Right atrium auricular region (tissue), 2 donors: ENCODE data around the gene MYO3B. TPM values are rescaled to one million over a fixed set of nuclear protein-coding genes. Genes with fewer than 3 reads are reported as not detected.

ENCODE experiments used
- DNase-seq: peaks from one replicate; pipeline ENCODE4 v3.0.0-alpha.2; 2019; ENCODE audit warnings: low spot score
- H3K27ac ChIP-seq, 2 donors: fragments of 200-600 bp; sonication (generic); 1 replicate in 1 of 2; 2 replicates in 1 of 2; pipeline ENCODE4 v1.5.1; 2016 to 2019
- H3K27me3 ChIP-seq, 2 donors: fragments of 200-600 bp; sonication (generic); one replicate each; pipeline versions ENCODE4 v1.5.1 to v1.6.0; 2017 to 2019
- H3K36me3 ChIP-seq: fragments of 200-600 bp; sonication (generic); one replicate; pipeline ENCODE4 v1.5.1; 2016
- H3K4me1 ChIP-seq, 2 donors: fragments of 200-600 bp; sonication (generic); one replicate each; pipeline versions ENCODE4 v1.5.1 to v1.6.0; 2017 to 2019
- H3K4me3 ChIP-seq, 2 donors: fragments of 200-600 bp; sonication (generic); 1 replicate in 1 of 2; 2 replicates in 1 of 2; pipeline ENCODE4 v1.5.1; 2017 to 2019; ENCODE audit warnings: mild to moderate bottlenecking in 1 of 2, moderate library complexity in 1 of 2
- H3K9me3 ChIP-seq, 2 donors: fragments of 200-600 bp; sonication (generic); one replicate each; pipeline ENCODE4 v1.5.1; 2019
- total RNA-seq, 2 donors: library from RNA; depleted of rRNA; stranded (reverse); fragments of >200 nt; gene quantifications; one replicate each; pipeline ENCODE4 v1.1.0, GENCODE V29; 2016
- TF ChIP-seq, protein P1 (sequence below), 2 donors: fragments of 200-600 bp; sonication (generic); IDR thresholded peaks; one replicate each; pipeline ENCODE4 v1.5.1; 2019; ENCODE audit warnings: antibody characterized with exemption in 2 of 2

The MYO3B gene
- total RNA-seq, 2 donors from 2014 or later, result not detected

DNA sequence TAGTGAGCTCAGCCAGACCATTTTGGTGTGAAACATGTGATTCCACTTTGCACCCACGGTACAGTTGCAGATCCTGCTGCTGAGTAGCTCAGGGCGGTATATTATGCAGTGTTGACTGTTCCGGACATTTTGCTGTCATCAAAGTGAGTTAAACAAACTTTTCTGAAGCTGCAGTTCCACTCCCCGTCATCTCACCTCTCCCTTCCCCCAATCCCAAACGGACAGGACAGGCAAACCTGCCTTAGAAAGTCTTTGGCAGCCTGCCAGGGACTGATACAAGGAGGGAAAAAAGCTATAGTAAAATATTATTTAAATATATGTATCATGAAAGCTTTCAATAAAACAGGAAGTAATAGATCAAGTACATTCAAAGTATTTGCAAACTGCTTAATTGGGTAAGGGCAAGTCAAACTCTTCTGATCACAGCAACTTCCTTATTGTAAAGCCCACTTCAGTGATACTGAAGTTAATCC lies 501.7 kb downstream of the MYO3B start:
- no peak for DNase-seq
- H3K4me1 ChIP-seq, result no peaks in the 10 kb centered on the region
- H3K9me3 ChIP-seq, result no peaks in the 10 kb centered on the region
- H3K36me3 ChIP-seq, result no peaks in the 10 kb centered on the region
- no peak overlapping the region for H3K4me3 ChIP-seq
- TF ChIP-seq, protein P1, sequence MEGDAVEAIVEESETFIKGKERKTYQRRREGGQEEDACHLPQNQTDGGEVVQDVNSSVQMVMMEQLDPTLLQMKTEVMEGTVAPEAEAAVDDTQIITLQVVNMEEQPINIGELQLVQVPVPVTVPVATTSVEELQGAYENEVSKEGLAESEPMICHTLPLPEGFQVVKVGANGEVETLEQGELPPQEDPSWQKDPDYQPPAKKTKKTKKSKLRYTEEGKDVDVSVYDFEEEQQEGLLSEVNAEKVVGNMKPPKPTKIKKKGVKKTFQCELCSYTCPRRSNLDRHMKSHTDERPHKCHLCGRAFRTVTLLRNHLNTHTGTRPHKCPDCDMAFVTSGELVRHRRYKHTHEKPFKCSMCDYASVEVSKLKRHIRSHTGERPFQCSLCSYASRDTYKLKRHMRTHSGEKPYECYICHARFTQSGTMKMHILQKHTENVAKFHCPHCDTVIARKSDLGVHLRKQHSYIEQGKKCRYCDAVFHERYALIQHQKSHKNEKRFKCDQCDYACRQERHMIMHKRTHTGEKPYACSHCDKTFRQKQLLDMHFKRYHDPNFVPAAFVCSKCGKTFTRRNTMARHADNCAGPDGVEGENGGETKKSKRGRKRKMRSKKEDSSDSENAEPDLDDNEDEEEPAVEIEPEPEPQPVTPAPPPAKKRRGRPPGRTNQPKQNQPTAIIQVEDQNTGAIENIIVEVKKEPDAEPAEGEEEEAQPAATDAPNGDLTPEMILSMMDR (IDR thresholded peaks at IDR 0.05), result no peak
- no peak overlapping the region for H3K27ac ChIP-seq
- no peaks in the 10 kb centered on the region for H3K27me3 ChIP-seq

DNA sequence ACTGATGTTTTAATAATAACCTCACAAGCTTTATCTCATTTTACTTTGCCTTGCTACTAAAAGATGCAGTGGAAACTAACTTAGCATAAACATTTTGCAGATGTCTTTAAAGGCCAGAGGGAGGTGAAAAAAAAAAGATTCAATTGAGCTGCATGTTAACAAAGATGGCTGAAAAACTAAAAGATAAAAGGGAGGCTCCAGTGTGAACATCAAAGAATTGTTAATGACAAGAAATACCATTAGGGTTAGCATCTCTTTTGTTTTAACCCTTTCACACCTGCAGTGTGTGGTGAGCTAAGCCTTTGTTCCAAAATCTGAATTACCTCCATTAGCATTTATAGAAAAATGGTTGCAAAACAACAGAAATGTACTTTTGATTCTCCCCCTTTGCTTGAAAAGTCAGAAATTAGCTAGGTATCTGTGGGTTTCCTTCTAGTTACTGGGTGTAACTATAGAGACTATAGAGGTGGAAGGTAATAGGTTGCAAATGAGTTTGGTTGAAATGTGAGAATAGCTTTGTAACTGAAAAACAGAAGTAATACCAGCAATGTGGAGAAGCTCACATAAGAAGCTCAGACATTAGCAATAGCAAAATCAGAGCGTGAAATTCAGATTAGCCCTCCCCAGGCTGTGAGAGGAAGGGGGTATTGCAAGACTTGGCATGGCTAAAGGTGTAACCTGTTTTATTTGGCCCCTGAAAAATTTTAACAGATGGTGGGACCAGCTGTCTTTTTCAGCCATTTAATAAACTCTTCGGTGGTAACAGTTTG lies 502.4 kb downstream of the MYO3B start:
- TF ChIP-seq, protein P1 (IDR thresholded peaks at IDR 0.05), result no peak
- DNase-seq, result no peak
- H3K4me1 ChIP-seq, result no peaks in the 10 kb centered on the region
- no peak overlapping the region for H3K27ac ChIP-seq
- no peaks in the 10 kb centered on the region for H3K36me3 ChIP-seq
- H3K9me3 ChIP-seq, result no peaks in the 10 kb centered on the region
- no peaks in the 10 kb centered on the region for H3K27me3 ChIP-seq
- no peak overlapping the region for H3K4me3 ChIP-seq

DNA sequence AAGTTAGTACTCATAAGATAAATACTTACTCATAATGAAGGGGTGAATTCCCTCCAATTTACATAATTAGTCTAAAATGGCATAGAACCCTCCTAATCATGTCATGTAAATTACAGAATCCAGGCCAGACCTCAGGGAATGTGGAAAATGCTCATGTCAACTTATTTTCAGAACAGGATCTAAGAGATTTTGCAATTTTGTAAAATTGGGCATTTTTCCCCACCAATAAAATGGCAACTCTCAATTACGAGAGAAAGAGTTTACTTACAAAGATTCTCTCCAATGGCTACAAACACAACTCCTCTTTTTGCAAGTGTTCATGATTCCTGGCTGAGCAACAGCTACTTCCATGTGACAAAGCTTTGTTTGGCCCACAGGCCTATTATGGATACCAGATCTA lies 503.4 kb downstream of the MYO3B start:
- TF ChIP-seq, protein P1 (IDR thresholded peaks at IDR 0.05), result no peak
- Histone ChIP-seq H3K27ac (no peak overlapping the region), H3K4me1 (no peaks in the 10 kb centered on the region), H3K9me3 (no peaks in the 10 kb centered on the region), H3K36me3 (no peaks in the 10 kb centered on the region), H3K4me3 (no peak overlapping the region), H3K27me3 (no peaks in the 10 kb centered on the region)
- DNase-seq, result no peak

DNA sequence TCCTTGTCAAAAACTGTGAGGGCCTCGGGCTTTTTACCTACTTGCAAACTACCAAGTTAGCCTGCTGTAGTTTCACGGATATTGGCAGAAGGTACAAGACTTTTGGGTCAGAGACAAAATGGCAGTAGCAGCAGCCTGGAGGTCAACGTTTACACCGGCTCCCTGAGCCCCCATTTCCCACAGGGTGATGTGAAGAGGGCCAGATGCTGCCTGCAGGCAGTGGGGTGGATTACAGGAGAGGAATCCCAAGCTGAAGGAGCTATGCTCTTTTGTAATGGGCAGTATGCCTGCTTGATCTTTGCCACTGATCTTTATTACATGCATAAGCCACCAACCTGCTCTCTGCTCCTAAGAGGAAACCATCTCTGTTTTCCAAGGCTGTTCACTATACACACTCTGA lies 507.6 kb downstream of the MYO3B start:
- no peaks in the 10 kb centered on the region for H3K9me3 ChIP-seq
- TF ChIP-seq, protein P1 (IDR thresholded peaks at IDR 0.05), result no peak
- no peak for DNase-seq

DNA sequence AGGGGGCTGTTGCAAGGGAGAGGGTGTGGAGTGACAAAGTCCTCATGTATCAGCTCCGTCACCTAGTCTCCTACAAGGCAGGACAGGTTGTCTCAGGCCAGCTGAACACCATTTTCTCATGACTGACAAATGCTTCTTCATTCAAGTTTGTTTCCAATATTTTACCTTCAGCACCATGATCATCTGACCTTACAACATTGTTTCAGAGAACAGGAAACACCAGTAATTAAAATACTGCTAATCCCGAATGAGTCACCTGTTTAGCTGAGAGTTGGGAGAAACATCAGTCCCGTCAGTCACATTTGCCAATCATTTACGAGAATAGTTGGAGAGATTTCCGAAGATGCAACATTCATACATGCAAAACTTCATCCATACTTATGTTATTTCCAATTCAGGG lies 511.5 kb downstream of the MYO3B start:
- no peak for DNase-seq
- Histone ChIP-seq H3K4me1 (no peaks in the 10 kb centered on the region), H3K27me3 (no peaks in the 10 kb centered on the region), H3K9me3 (no peaks in the 10 kb centered on the region), H3K36me3 (no peaks in the 10 kb centered on the region), H3K27ac (no peak overlapping the region), H3K4me3 (no peak overlapping the region)
- TF ChIP-seq, protein P1 (IDR thresholded peaks at IDR 0.05), result no peak

More for the DNA sequence above, 507.6 kb downstream of the MYO3B start:
- no peak overlapping the region for H3K4me3 ChIP-seq
- no peaks in the 10 kb centered on the region for H3K36me3 ChIP-seq
- H3K27me3 ChIP-seq, result no peaks in the 10 kb centered on the region
- no peaks in the 10 kb centered on the region for H3K4me1 ChIP-seq
- no peak overlapping the region for H3K27ac ChIP-seq

DNA sequence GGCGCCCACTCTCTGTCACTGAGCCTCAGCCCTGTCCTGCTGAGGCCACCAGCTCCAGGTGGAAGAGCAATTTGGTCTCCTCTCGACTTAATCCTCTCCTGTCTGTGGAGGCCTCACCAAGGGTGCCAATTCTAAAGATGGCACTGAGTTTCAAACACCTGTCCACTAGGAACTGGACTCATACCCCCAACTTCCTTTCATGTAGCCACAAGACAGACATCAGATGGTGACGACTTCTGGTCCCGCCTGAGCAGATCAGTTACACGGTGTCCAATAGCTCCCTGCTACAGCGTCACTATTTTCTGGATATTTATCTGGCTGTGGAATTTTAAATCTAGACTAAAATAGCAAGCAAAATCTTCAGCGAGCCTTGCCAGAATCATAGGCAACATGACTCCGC lies 512.7 kb downstream of the MYO3B start:
- no peaks in the 10 kb centered on the region for H3K4me1 ChIP-seq
- H3K9me3 ChIP-seq, result no peaks in the 10 kb centered on the region
- H3K4me3 ChIP-seq, result no peak overlapping the region
- no peaks in the 10 kb centered on the region for H3K36me3 ChIP-seq
- DNase-seq, result no peak
- no peaks in the 10 kb centered on the region for H3K27me3 ChIP-seq
- no peak overlapping the region for H3K27ac ChIP-seq
- TF ChIP-seq, protein P1 (IDR thresholded peaks at IDR 0.05), result no peak
